Measurements from ENCODE around the gene ALKBH1. TPM values are rescaled to one million over a fixed set of nuclear protein-coding genes. Genes with fewer than 3 reads are reported as not detected.
"Not testable (repeated sequence)": the region's sequence is repeated elsewhere in the genome, so short reads cannot be mapped to it uniquely, and the experiment has no call there.

ALKBH1 gene
- total RNA-seq: 6.2 TPM

GRCh38 chr14:77707724-77708408, at the start of gene ALKBH1, which contains the start of gene SLIRP:
TSS of gene ALKBH1 (minus strand) at chr14:77708023. CDS start at chr14:77708004, 19 bp downstream.
TSS of gene SLIRP (plus strand) at chr14:77708103. CDS start at chr14:77708112, 9 bp downstream.
- peak; percentile 88 for DNase-seq (ENCODE audit: low spot score)
- peak; percentile 98 for ATAC-seq

DNA sequence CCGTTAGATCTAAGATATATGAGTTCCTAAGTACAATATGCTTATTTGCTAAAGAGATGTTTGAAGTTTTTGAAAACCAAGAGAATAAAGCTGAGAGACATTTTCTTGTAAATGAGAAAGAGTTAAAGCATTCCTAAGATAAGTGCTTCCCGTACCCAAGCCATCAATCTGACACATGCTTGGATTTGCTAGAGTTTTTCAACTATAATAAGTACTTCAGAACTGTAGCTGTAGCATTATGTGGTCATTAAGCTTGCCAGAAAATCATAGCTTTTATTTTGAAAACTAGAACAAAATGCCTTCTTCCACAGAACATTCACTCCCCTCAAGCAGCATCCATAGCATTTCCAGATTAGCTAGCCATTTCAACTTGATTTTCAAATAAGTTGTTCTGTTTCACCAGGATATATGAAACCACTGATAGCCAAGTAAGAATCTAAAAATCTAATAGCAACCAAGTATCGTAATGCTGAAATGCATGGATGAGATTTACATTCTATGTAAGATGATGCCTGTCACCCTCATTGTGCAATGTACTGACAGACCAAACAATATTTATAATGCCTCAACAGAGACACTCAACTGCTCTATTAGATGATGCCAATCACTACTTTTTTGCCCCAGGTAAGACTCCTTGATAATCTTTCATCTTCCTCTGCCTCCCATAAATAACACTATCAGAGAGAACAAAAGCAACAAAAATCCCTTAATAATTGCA, 45.1 kb upstream of the ALKBH1 start:
- ATAC-seq: no peak
- no peak for DNase-seq (ENCODE audit: low spot score)

- no peak for ATAC-seq
- no peak for DNase-seq (ENCODE audit: low spot score)
Measured at GRCh38 chr14:77752266-77752665, 44.4 kb upstream of the ALKBH1 start.

- ATAC-seq; DNase-seq (ENCODE audit: low spot score): not testable (repeated sequence)
Measured at GRCh38 chr14:77747425-77747824, 39.6 kb upstream of the ALKBH1 start.

GRCh38 chr14:77746064-77746702, 38.4 kb upstream of the ALKBH1 start:
- DNase-seq (ENCODE audit: low spot score) (no peak), ATAC-seq (no peak)

DNA sequence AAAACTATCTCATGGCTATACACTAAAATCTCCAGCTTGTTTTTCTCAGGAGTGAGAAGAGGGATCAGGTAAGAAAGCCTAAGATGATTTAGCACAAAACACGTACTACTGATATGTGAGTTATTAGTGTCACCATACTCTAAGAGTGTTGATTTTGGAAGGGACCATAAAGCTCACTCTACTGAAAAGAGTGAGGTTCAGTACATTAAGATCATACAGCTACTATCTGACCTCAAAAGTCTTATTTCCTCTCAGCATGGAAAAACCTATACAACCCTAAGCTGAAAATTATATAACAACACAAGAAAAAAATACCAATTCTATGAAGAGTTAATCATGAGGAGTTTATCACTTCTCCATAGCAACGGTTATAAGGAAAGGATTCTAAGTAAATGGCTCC, 33.6 kb upstream of the ALKBH1 start:
- ATAC-seq: no peak
- no peak for DNase-seq (ENCODE audit: low spot score)

GRCh38 chr14:77738559-77739250, 30.9 kb upstream of the ALKBH1 start:
- DNase-seq (ENCODE audit: low spot score) (no peak), ATAC-seq (peak; percentile 22)

DNA sequence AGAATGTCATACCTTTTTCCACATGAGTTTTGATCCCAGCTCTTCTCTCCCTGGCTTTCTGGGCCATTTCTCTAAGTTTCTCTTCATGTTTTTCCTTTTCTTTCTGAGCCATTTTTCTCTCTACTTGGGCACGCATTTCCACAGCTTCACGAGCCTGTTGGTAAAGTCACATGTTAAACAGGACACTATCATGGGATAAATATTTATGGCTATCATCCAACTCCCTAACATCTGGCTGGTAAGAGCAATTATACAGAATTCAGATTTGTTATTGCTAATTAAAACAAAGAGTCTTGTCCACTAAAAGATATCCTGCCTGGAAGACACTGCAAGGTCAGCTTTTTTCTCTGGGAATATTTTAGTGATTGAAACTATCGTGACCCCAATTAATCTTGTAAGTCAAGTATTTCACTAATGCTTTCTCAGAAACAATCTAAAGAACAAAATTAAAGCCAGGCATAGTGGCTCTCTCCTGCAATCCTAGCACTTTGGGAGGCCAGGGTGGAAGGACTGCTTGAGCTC, 23.2 kb upstream of the ALKBH1 start:
- no peak for ATAC-seq
- no peak for DNase-seq (ENCODE audit: low spot score)

- DNase-seq (ENCODE audit: low spot score) (no peak), ATAC-seq (no peak)
Measured at GRCh38 chr14:77722301-77722700, 14.5 kb upstream of the ALKBH1 start.

DNA sequence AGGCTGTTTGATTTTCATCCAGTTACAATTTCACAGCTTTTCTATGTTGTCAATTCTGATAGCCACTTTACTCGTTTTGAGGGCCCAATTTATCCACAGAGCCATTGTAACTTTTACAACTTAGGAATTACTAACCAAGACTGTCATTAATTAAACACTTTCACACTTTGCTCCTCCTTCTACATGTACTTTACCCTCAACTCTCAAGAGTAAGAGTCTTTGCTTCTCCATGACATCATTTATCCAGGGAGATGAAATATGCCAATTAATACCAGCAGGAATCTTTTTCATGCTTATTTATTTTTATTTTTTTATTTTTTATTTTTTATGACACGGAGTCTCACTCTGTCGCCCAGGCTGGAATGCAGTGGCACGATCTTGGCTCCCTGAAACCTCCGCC, 13.6 kb upstream of the ALKBH1 start:
- DNase-seq (ENCODE audit: low spot score) (no peak), ATAC-seq (no peak)

DNA sequence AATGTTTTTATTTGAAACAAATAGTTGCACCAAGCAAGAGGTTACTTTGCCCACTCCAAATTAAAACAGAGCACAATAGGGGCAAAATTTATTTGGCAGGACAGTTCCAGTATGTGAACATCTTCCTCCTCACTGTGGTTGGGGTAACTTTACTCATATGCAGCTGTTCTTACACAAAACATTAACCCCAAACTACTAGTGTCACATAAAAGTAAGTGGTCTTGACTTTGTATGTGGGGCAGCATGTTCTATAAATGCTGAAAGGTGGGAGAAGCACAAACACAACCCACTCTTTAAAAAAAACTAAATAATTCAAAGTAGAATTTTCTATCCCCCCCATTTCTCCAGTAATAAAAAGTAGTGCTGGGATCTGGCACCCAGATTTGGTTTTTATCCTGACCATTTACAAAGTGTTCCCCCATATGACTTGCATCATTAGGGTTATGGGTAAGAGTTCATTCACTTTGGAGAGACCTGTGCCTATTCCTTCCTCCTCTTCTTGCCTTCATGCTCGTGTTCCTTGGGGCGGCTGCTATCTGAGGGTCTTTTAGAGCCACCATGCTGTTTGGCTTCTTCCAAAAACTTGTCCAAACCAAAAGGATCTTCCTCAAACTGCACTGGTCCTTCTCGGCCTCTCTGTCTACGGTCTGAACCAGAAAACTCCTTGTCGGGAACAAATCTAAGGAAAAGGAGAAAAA, 9.9 kb upstream of the ALKBH1 start:
- ATAC-seq (no peak), DNase-seq (ENCODE audit: low spot score) (no peak)

GRCh38 chr14:77714926-77715325, 7.1 kb upstream of the ALKBH1 start:
- no peak for DNase-seq (ENCODE audit: low spot score)

DNA sequence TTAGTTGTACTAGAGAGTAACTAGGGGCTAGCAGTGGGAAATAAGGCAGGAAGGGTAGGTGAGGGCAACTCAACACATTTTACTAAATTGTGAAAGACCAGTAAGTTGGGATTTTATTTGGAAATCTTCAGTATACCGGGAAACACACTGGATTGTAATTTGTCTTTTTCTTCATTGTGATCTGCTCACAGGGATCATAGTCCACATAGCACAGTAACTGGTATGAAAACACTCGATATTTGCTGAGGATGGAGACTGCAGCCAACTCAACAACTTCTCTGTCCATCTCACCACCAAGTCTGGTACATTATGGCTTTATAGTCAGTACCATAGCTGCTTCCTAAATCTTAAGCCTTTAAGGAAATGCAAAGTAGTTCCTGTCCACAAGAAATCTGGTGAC, 2.5 kb upstream of the ALKBH1 start:
- DNase-seq (ENCODE audit: low spot score): no peak
- peak; percentile 8 for ATAC-seq

More at GRCh38 chr14:77714926-77715325, 7.1 kb upstream of the ALKBH1 start:
- ATAC-seq: no peak

DNA sequence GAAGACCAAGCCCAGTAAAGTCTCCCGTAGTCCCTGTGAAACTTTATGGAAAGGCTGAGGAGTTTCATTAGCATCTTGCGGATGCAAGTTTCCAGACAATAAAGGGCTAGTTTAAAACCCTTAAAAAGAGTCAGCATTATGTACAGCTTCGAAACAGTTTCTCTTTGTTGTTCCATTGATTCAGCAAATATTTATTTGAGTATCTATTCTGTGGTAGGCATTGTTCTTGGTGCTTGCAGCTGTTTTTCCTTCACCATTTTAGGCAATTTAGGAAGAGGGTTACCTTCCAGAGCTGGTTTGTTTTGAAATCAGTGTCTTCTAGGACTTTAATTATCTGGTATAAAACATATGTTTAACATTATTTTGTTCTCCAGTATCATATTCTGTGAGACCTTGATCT, 1.6 kb upstream of the ALKBH1 start:
- DNase-seq (ENCODE audit: low spot score) (no peak), ATAC-seq (no peak)

GRCh38 chr14:77708749-77709148, 926 bp upstream of the ALKBH1 start:
- no peak for DNase-seq (ENCODE audit: low spot score)
- ATAC-seq: no peak

GRCh38 chr14:77707355-77707723, 484 bp downstream of the ALKBH1 start:
- no peak for DNase-seq (ENCODE audit: low spot score)

DNA sequence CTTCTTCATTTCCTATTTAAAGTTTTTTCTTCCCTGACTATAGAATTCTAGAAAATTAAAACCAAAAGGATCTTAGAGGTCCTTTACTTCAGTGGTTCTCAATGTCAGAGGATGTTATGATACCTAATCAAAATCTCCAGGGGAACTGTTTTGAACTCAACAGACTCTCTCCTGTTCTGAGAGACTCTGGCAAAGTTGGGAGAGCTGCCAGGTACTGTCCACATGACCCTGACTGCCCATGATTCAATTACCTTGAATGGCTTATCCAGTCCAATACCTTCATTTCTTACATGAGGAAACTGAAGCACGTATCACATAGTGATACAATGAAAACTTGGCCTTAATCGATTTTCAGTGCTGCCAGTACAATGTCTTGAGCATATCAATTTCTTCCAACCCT, 16.6 kb downstream of the ALKBH1 start:
- no peak for DNase-seq (ENCODE audit: low spot score)
- ATAC-seq: peak; percentile 57

More at GRCh38 chr14:77707355-77707723, 484 bp downstream of the ALKBH1 start:
- ATAC-seq: peak; percentile 55

GRCh38 chr14:77682158-77682553, 25.7 kb downstream of the ALKBH1 start:
- ATAC-seq (no peak), DNase-seq (ENCODE audit: low spot score) (no peak)

- DNase-seq (ENCODE audit: low spot score): no peak
- ATAC-seq: no peak
Measured at GRCh38 chr14:77681196-77682157, 26.3 kb downstream of the ALKBH1 start.
